CD4-positive, alpha-beta T cell (primary cell): Measurements from ENCODE around the gene VWF. TPM values are rescaled to one million over a fixed set of nuclear protein-coding genes. Genes with fewer than 3 reads are reported as not detected.
"Not testable (repeated sequence)": the region's sequence is repeated elsewhere in the genome, so short reads cannot be mapped to it uniquely, and the experiment has no call there.

ENCODE experiments used
- ATAC-seq: fragments of 200-7000 bp; cut with Tn5 transposase; one replicate; pipeline ENCODE4 v1.10.0; 2022; ENCODE audit warnings: mild to moderate bottlenecking; ENCODE audit not compliant: poor library complexity
- CTCF ChIA-PET: fragments of 350-600 bp; sonication (Branson Sonifier 250); formaldehyde crosslinking; loops from one replicate; lab custom pipeline; 2021; ENCODE audit warnings: antibody characterized with exemption, inconsistent platforms; lab: Charles Lee
- POLR2A ChIA-PET: fragments of 350-600 bp; sonication (Branson Sonifier 250); formaldehyde crosslinking; loops from one replicate; lab custom pipeline; 2021; ENCODE audit warnings: antibody characterized with exemption, inconsistent platforms; lab: Charles Lee
- DNase-seq, 14 experiments: peaks; one replicate each; pipeline ENCODE4 v3.0.0-alpha.2; 2013 to 2020; ENCODE audit warnings: mixed read lengths in 2 of 14
- H3K27ac ChIP-seq, 2 donors: one replicate each; pipeline versions ENCODE4 v1.5.1 to v1.7.0; 2013; ENCODE audit warnings: low read length in 2 of 2, low read depth in 1 of 2, mild to moderate bottlenecking in 1 of 2
- H3K27me3 ChIP-seq, 2 experiments: 1 replicate in 1 of 2; 2 replicates in 1 of 2; pipeline versions ENCODE4 v1.6.1 to v1.7.0; 2013; ENCODE audit warnings: low read length in 2 of 2, control low read depth in 1 of 2, mild to moderate bottlenecking in 1 of 2, moderate library complexity in 1 of 2; ENCODE audit not compliant: insufficient read depth in 2 of 2, control insufficient read depth in 1 of 2
- H3K36me3 ChIP-seq: one replicate; pipeline ENCODE4 v1.6.1; 2013; ENCODE audit warnings: low read length, control low read depth; ENCODE audit not compliant: insufficient read depth
- H3K4me1 ChIP-seq: one replicate; pipeline ENCODE4 v1.6.1; 2013; ENCODE audit warnings: low read length, control low read depth; ENCODE audit not compliant: insufficient read depth
- H3K4me3 ChIP-seq: one replicate; pipeline ENCODE4 v1.5.1; 2013; ENCODE audit warnings: mild to moderate bottlenecking, low read length, moderate library complexity
- H3K9me3 ChIP-seq, 2 experiments: 1 replicate in 1 of 2; 2 replicates in 1 of 2; pipeline versions ENCODE4 v1.6.1 to v1.7.0; 2013; ENCODE audit warnings: low read length in 2 of 2, mild to moderate bottlenecking in 2 of 2, control low read depth in 1 of 2, moderate library complexity in 1 of 2; ENCODE audit not compliant: control insufficient read depth in 1 of 2, insufficient read depth in 1 of 2
- H3K27ac Mint-ChIP-seq: one replicate; pipeline ENCODE4 v1.8.0; 2020; ENCODE audit warnings: mixed read lengths
- H3K27me3 Mint-ChIP-seq: one replicate; pipeline ENCODE4 v1.8.0; 2021; ENCODE audit warnings: mixed read lengths
- H3K36me3 Mint-ChIP-seq: one replicate; pipeline ENCODE4 v1.8.0; 2021; ENCODE audit warnings: low read depth, mixed read lengths
- H3K4me1 Mint-ChIP-seq: one replicate; pipeline ENCODE4 v1.8.0; 2021; ENCODE audit warnings: low read depth, mixed read lengths
- H3K4me3 Mint-ChIP-seq: one replicate; pipeline ENCODE4 v1.8.0; 2020; ENCODE audit warnings: mild to moderate bottlenecking, mixed read lengths
- H3K9me3 Mint-ChIP-seq: one replicate; pipeline ENCODE4 v1.8.0; 2020; ENCODE audit warnings: mixed read lengths
- CTCF ChIP-seq: fragments of 200-600 bp; IDR thresholded peaks from one replicate; pipeline ENCODE4 v1.8.0; 2022; ENCODE audit warnings: antibody characterized with exemption, mild to moderate bottlenecking
- intact Hi-C, 2 experiments: fragments of 100-400 bp; cut with DNase I in 1 of 2; cut with micrococcal nuclease in 1 of 2; formaldehyde crosslinking; loops; one replicate each; pipeline versions ENCODE4 v1.15.1 to v1.9.0; 2023 to 2025; cut with DNase I, micrococcal nuclease
- total RNA-seq, 174 experiments: library from RNA in 2 of 174; stranded (reverse) in 2 of 174; gene quantifications; one replicate each; pipeline ENCODE4 v1.2.3 and lab custom pipeline; 2021 to 2026

Gene VWF
- total RNA-seq, 2 experiments from 2014 or later = 0.20 TPM; not detected in 1

GRCh38 chr12:6157482-6157881, 33.0 kb upstream of the VWF start:
- peaks cover 7% of the 10 kb centered on the region for H3K4me1 ChIP-seq
- ATAC-seq (no peak), DNase-seq (no peak)
- H3K27me3 Mint-ChIP-seq = peaks cover 5% of the 10 kb centered on the region
- CTCF ChIA-PET = no interaction called here
- POLR2A ChIA-PET = interaction anchor here (1.1 kb wide), 1 partner anchor 16 kb away, joined by 3 read pairs; no protein-coding TSS in a partner anchor
- no peaks in the 10 kb centered on the region for H3K36me3 ChIP-seq
- no peaks in the 10 kb centered on the region for H3K9me3 Mint-ChIP-seq
- no peak for TF ChIP-seq CTCF
- no peak overlapping the region for H3K27ac Mint-ChIP-seq
- intact Hi-C loops = no loop called here
- no peaks in the 10 kb centered on the region for H3K36me3 Mint-ChIP-seq
- no peak overlapping the region for H3K27ac ChIP-seq
- no peak overlapping the region for H3K4me3 ChIP-seq
- H3K9me3 ChIP-seq = no peaks in the 10 kb centered on the region
- no peak overlapping the region for H3K4me3 Mint-ChIP-seq
- H3K27me3 ChIP-seq = no peaks in the 10 kb centered on the region
- no peaks in the 10 kb centered on the region for H3K4me1 Mint-ChIP-seq

GRCh38 chr12:6154730-6155459, 30.4 kb upstream of the VWF start:
- Mint-ChIP-seq H3K4me3 (no peak overlapping the region), H3K36me3 (no peaks in the 10 kb centered on the region), H3K4me1 (no peaks in the 10 kb centered on the region), H3K27me3 (no peaks in the 10 kb centered on the region), H3K27ac (no peak overlapping the region), H3K9me3 (no peaks in the 10 kb centered on the region)
- no peaks in the 10 kb centered on the region for H3K27me3 ChIP-seq
- no peak overlapping the region for H3K27ac ChIP-seq
- intact Hi-C loops = no loop called here
- peaks cover 4% of the 10 kb centered on the region for H3K4me1 ChIP-seq
- ATAC-seq = no peak
- H3K9me3 ChIP-seq = no peaks in the 10 kb centered on the region
- no peak for DNase-seq
- POLR2A ChIA-PET = no interaction called here
- TF ChIP-seq CTCF = no peak
- no peaks in the 10 kb centered on the region for H3K36me3 ChIP-seq
- H3K4me3 ChIP-seq = no peak overlapping the region
- CTCF ChIA-PET = interaction anchor here (0.7 kb wide), 1 partner anchor 11 kb away, joined by 4 read pairs; no protein-coding TSS in a partner anchor

- H3K9me3 Mint-ChIP-seq, H3K27ac ChIP-seq, H3K27me3 Mint-ChIP-seq, H3K9me3 ChIP-seq, H3K4me3 Mint-ChIP-seq, H3K36me3 Mint-ChIP-seq, ATAC-seq, H3K36me3 ChIP-seq, intact Hi-C loops, POLR2A ChIA-PET, H3K27me3 ChIP-seq, DNase-seq, H3K4me3 ChIP-seq, CTCF ChIA-PET: not testable (repeated sequence)
- peaks cover 17% of the 10 kb centered on the region for H3K4me1 Mint-ChIP-seq
- H3K4me1 ChIP-seq = peaks cover 11% of the 10 kb centered on the region
- H3K27ac Mint-ChIP-seq = peak overlapping the region; percentile 12
Observed at GRCh38 chr12:6148722-6149121, 24.3 kb upstream of the VWF start.

- H3K4me1 Mint-ChIP-seq = peaks cover 19% of the 10 kb centered on the region
- H3K9me3 Mint-ChIP-seq = no peaks in the 10 kb centered on the region
- ATAC-seq (no peak), DNase-seq (no peak)
- no peak for TF ChIP-seq CTCF
- H3K4me3 Mint-ChIP-seq = no peak overlapping the region
- peak overlapping the region; percentile 12 for H3K27ac Mint-ChIP-seq
- Histone ChIP-seq H3K4me1 (peaks cover 15% of the 10 kb centered on the region), H3K36me3 (no peaks in the 10 kb centered on the region), H3K4me3 (no peak overlapping the region), H3K27ac (no peak overlapping the region), H3K27me3 (no peaks in the 10 kb centered on the region), H3K9me3 (no peaks in the 10 kb centered on the region)
- ChIA-PET POLR2A (no interaction called here), CTCF (no interaction called here)
- no peaks in the 10 kb centered on the region for H3K36me3 Mint-ChIP-seq
- intact Hi-C loops = no loop called here
- no peaks in the 10 kb centered on the region for H3K27me3 Mint-ChIP-seq
Observed at GRCh38 chr12:6148061-6148460, 23.6 kb upstream of the VWF start.
